GM10847 (cell line): ENCODE results near the gene ELMO1.

Source experiments
- POLR2A ChIP-seq: IDR thresholded peaks from 2 replicates; pipeline ENCODE4 v1.6.1; 2011; ENCODE audit not compliant: insufficient read length; ENCODE audit errors: extremely low read depth

ELMO1 gene

GRCh38 chr7:36999626-37000485 is 448.8 kb downstream of the ELMO1 start:
- no peak for TF ChIP-seq POLR2A

GRCh38 chr7:36995776-36996175 is 452.9 kb downstream of the ELMO1 start:
- TF ChIP-seq POLR2A: no peak

- no peak for TF ChIP-seq POLR2A
Observed at GRCh38 chr7:36994456-36995112, 454.1 kb downstream of the ELMO1 start.

GRCh38 chr7:36986948-36987724 is 461.5 kb downstream of the ELMO1 start:
- TF ChIP-seq POLR2A: no peak

GRCh38 chr7:36986511-36986933 is 462.1 kb downstream of the ELMO1 start:
- no peak for TF ChIP-seq POLR2A

- no peak for TF ChIP-seq POLR2A
Observed at GRCh38 chr7:36985866-36986400, 462.7 kb downstream of the ELMO1 start.

GRCh38 chr7:36985316-36985715 is 463.3 kb downstream of the ELMO1 start:
- TF ChIP-seq POLR2A: no peak

GRCh38 chr7:36984710-36985312 is 463.9 kb downstream of the ELMO1 start:
- no peak for TF ChIP-seq POLR2A

GRCh38 chr7:36984041-36984521 is 464.6 kb downstream of the ELMO1 start:
- TF ChIP-seq POLR2A: no peak

- TF ChIP-seq POLR2A: no peak
Observed at GRCh38 chr7:36982766-36983165, 465.9 kb downstream of the ELMO1 start.

GRCh38 chr7:36979810-36980248 is 468.8 kb downstream of the ELMO1 start:
- no peak for TF ChIP-seq POLR2A

GRCh38 chr7:36978461-36978860 is 470.2 kb downstream of the ELMO1 start:
- no peak for TF ChIP-seq POLR2A

GRCh38 chr7:36977878-36978277 is 470.8 kb downstream of the ELMO1 start:
- TF ChIP-seq POLR2A: no peak

GRCh38 chr7:36972140-36972518 is 476.5 kb downstream of the ELMO1 start:
- no peak for TF ChIP-seq POLR2A

- TF ChIP-seq POLR2A: no peak
Observed at GRCh38 chr7:36971515-36972139, 477.0 kb downstream of the ELMO1 start.
